Large intestine (tissue), 12 donors: ENCODE results near the gene PLCXD3. TPM values are rescaled to one million over a fixed set of nuclear protein-coding genes. Genes with fewer than 3 reads are reported as not detected.

Experiments used
- DNase-seq, 2 donors: peaks; one replicate each; pipeline versions ENCODE4 v3.0.0 to v3.0.0-alpha.2; 2013
- H3K27ac ChIP-seq: one replicate; pipeline ENCODE4 v1.5.1; 2013; ENCODE audit warnings: low read length
- H3K27me3 ChIP-seq: 2 replicates; pipeline ENCODE4 v1.6.1; 2013; ENCODE audit warnings: low read length; ENCODE audit not compliant: control insufficient read depth, insufficient read depth
- H3K36me3 ChIP-seq: 2 replicates; pipeline ENCODE4 v1.6.1; 2013; ENCODE audit warnings: low read length; ENCODE audit not compliant: control insufficient read depth, insufficient read depth
- H3K4me1 ChIP-seq: one replicate; pipeline ENCODE4 v1.6.1; 2013; ENCODE audit warnings: low read length; ENCODE audit not compliant: control insufficient read depth, insufficient read depth
- H3K4me3 ChIP-seq: one replicate; pipeline ENCODE4 v1.5.1; 2013; ENCODE audit warnings: low read length
- H3K9me3 ChIP-seq: one replicate; pipeline ENCODE4 v1.6.1; 2013; ENCODE audit warnings: mild to moderate bottlenecking, low read depth, low read length, moderate library complexity; ENCODE audit not compliant: control insufficient read depth
- WGBS: methylation state at CpG from one replicate; pipeline ENCODE4 v1.1.5; 2013; ENCODE audit warnings: low lambda C conversion rate; ENCODE audit not compliant: insufficient coverage; 5-methylcytosine and 5-hydroxymethylcytosine counted together
- long read RNA-seq, 11 donors: transcript quantifications; one replicate each; lab custom pipeline, GENCODE V29; 2026
- polyA plus RNA-seq: library from polyadenylated mRNA; unstranded; fragments of 120-200 nt; gene quantifications from one replicate; pipeline ENCODE4 v1.2.1, GENCODE V29; 2013

PLCXD3 gene, protein sequence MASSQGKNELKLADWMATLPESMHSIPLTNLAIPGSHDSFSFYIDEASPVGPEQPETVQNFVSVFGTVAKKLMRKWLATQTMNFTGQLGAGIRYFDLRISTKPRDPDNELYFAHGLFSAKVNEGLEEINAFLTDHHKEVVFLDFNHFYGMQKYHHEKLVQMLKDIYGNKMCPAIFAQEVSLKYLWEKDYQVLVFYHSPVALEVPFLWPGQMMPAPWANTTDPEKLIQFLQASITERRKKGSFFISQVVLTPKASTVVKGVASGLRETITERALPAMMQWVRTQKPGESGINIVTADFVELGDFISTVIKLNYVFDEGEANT
- polyA plus RNA-seq: 4.9 TPM
- long read RNA-seq, donor 1, full-length matches to known transcripts: 1 of 1 reads
- long read RNA-seq, donor 1, partial matches to known transcripts: 0 of 1 reads
- long read RNA-seq, donor 1, other reads (novel, unspliced or antisense): 0 of 1 reads
- long read RNA-seq, donor 2, full-length matches to known transcripts: 2 of 2 reads
- long read RNA-seq, donor 2, partial matches to known transcripts: 0 of 2 reads
- long read RNA-seq, donor 2, other reads (novel, unspliced or antisense): 0 of 2 reads
- long read RNA-seq, donor 3: 0 reads
- long read RNA-seq, donor 4: 0 reads
- long read RNA-seq, donor 5: 0 reads
- long read RNA-seq, donor 6: 0 reads
- long read RNA-seq, donor 7: 0 reads
- long read RNA-seq, donor 8, full-length matches to known transcripts: 4 of 4 reads
- long read RNA-seq, donor 8, partial matches to known transcripts: 0 of 4 reads
- long read RNA-seq, donor 8, other reads (novel, unspliced or antisense): 0 of 4 reads
- long read RNA-seq, donor 9, full-length matches to known transcripts: 1 of 1 reads
- long read RNA-seq, donor 9, partial matches to known transcripts: 0 of 1 reads
- long read RNA-seq, donor 9, other reads (novel, unspliced or antisense): 0 of 1 reads
- long read RNA-seq, donor 10, full-length matches to known transcripts: 2 of 2 reads
- long read RNA-seq, donor 10, partial matches to known transcripts: 0 of 2 reads
- long read RNA-seq, donor 10, other reads (novel, unspliced or antisense): 0 of 2 reads
- long read RNA-seq, donor 11: 0 reads

DNA sequence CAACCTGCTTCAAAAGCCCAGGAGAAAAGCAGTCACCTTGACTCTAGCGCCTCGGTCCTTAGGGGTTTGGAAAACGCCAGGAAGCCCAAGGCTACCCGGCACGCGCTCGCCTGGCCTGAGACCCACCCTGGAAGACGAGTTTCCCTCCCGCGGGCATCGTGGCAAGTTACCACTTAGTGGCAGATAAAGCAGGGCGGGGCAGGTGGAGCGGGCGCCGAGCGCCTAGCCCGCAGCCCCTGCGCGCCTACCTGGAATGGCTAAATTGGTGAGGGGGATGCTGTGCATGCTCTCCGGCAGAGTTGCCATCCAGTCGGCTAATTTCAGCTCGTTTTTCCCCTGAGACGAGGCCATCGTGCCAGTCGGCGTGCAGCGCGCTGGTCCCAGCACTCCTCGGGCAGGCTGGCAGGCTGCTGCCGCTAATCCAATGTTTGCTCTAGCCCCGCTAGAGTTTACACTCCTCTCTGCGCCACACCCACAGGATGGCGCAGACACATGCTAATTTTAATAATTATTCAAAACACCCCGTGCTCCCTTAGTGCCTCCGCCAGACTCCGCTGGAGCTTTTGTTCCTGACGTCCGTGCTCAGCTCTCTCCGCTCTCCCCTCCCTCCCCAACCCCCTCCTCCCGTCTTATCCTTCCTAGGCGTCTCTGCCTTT, at the start of gene PLCXD3:
TSS of gene PLCXD3 (minus strand) at position 426 of the 656 bp plus-strand sequence. CDS start at position 351, 75 bp downstream.
- Histone ChIP-seq H3K9me3 (peaks cover 4% of the 10 kb centered on the region), H3K27ac (no peak within 1 kb of the TSS), H3K4me3 (peak within 1 kb of the TSS; percentile 53), H3K36me3 (no peaks in the 10 kb centered on the region), H3K4me1 (no peaks in the 10 kb centered on the region), H3K27me3 (peaks cover 18% of the 10 kb centered on the region)
- 0% methylated on average over 1 of the region's 41 CpGs for WGBS
- DNase-seq: peak; percentile 49 to 64

DNA sequence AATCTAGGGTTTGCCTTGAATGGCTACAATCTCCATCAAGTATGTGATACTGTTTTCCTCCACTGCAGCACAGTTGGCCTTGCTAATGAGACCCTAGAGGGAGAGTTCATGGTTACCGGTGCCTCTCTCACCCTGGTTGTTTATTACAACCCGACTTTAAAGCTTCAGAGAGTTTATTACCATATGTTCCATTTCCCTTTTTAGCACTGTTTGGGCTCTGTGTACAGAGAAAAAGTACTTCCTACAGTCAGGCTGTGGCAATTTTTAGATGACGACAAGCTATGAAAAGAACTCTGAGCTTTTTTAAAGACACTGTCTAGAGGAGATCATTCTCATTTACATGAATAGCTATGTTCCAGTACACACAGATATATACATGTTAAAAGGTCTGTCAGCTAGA, 48.8 kb upstream of the PLCXD3 start:
- no peak overlapping the region for H3K27ac ChIP-seq
- H3K4me3 ChIP-seq: no peak overlapping the region
- H3K36me3 ChIP-seq: no peaks in the 10 kb centered on the region
- no peak for DNase-seq
- WGBS: no CpG with 5 or more reads among the region's 3 CpGs
- no peaks in the 10 kb centered on the region for H3K27me3 ChIP-seq
- H3K9me3 ChIP-seq: no peaks in the 10 kb centered on the region
- no peaks in the 10 kb centered on the region for H3K4me1 ChIP-seq

DNA sequence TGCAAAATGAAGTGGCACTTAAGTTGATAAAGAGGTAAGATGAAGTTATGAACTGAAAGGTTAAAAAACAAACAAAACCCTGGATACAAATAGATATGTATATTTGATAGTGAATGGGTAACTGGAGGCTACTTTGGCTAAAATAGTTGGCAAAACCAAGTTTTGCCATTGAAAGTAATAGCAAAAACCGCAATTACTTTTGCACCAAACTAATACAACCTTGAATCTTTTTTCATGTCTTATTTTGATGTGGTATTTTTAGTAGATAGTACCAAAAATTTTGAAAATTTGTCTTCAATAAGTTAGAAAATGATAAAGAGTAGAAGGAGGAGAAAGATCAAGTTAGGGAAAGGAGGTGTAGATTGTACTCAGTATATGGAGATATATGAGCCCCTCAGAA, 47.9 kb upstream of the PLCXD3 start:
- Histone ChIP-seq H3K4me3 (no peak overlapping the region), H3K36me3 (no peaks in the 10 kb centered on the region), H3K9me3 (no peaks in the 10 kb centered on the region), H3K27me3 (no peaks in the 10 kb centered on the region), H3K27ac (no peak overlapping the region), H3K4me1 (no peaks in the 10 kb centered on the region)
- WGBS: no CpG with 5 or more reads among the region's 1 CpG
- DNase-seq: no peak

DNA sequence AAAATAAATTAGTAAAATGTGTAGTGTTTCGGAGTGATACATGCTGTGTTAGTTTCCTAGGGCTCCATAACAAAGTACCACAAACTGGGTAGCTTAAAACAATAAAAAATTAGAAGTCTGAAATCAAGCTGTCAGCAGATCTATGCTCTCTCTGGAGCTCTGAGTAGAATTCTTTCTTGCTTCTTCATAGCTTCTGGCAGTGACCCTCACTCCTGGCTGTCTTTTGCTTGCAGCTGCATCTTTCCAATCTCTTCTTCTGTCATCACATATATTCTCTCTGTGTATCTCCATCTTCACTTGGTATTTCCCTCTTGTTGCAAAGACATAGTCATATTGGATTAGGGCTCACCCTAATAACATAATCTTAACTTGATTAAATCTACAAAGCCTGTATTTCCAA, 37.6 kb upstream of the PLCXD3 start:
- WGBS: no CpG with 5 or more reads among the region's 1 CpG
- no peaks in the 10 kb centered on the region for H3K36me3 ChIP-seq
- no peaks in the 10 kb centered on the region for H3K4me1 ChIP-seq
- no peak overlapping the region for H3K27ac ChIP-seq
- DNase-seq: no peak
- peaks cover 6% of the 10 kb centered on the region for H3K9me3 ChIP-seq
- H3K4me3 ChIP-seq: no peak overlapping the region
- no peaks in the 10 kb centered on the region for H3K27me3 ChIP-seq

DNA sequence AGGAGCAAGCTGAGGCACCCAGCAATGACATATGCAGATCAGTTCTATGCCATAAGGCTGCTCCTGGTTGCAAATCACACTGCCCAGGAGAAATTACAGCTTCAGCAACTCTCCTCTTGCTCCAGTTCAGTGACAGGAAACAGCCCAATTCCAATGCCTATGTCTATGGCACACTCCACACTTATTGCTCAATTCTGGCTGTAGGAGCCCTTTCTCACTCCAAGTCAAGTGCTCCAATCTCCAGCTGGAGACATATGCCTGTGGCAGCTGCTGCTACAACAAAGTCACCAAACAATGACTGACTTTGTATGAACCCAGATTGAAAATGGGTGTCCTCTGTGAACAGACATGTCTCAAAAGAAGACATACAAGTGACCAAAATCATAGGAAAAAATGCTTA, 31.8 kb upstream of the PLCXD3 start:
- H3K27ac ChIP-seq: no peak overlapping the region
- no peak overlapping the region for H3K4me3 ChIP-seq
- no peaks in the 10 kb centered on the region for H3K9me3 ChIP-seq
- H3K4me1 ChIP-seq: no peaks in the 10 kb centered on the region
- H3K36me3 ChIP-seq: no peaks in the 10 kb centered on the region
- DNase-seq: no peak
- no peaks in the 10 kb centered on the region for H3K27me3 ChIP-seq

DNA sequence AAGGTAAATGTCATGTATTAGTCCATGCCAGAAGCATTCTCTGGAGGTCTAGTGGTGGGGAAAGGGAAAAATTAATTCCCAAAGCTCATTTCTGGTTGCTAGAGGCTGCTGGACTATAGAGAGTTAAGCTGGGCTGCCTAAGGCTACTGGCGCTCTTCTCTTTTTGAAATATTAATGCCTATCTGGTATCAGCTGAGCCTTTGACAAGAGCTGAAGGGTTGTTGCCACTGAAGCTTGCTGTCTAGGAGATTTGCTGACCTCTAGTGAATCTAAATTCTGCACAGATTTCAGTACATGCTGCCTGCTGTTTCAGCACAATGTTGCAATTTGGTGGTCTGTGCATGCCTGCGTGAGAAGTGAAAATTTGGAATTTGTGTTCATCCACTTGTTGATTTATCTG, 29.1 kb upstream of the PLCXD3 start:
- Histone ChIP-seq H3K4me3 (no peak overlapping the region), H3K27ac (no peak overlapping the region), H3K36me3 (no peaks in the 10 kb centered on the region), H3K27me3 (no peaks in the 10 kb centered on the region), H3K9me3 (no peaks in the 10 kb centered on the region), H3K4me1 (no peaks in the 10 kb centered on the region)
- DNase-seq: no peak
- WGBS: no CpG with 5 or more reads among the region's 2 CpGs

DNA sequence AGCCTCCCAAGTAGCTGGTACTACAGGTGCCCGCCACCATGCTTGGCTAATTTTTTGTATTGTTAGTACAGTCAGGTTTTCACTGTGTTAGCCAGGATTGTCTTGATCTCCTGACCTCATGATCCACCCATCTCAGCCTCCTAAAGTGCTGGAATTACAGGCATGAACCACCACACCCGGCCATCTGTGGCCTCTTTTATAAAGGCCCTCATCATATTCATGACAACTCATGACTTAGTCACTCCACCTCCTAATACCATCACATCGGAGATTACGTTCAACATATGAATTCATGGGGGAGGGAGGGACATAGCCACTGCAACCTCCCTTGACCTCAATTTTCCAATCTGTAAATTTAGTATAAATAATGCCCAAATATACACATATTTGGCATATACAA, 27.2 kb upstream of the PLCXD3 start:
- WGBS: no CpG with 5 or more reads among the region's 4 CpGs
- Histone ChIP-seq H3K4me3 (no peak overlapping the region), H3K36me3 (no peaks in the 10 kb centered on the region), H3K4me1 (no peaks in the 10 kb centered on the region), H3K27ac (no peak overlapping the region), H3K27me3 (no peaks in the 10 kb centered on the region), H3K9me3 (no peaks in the 10 kb centered on the region)
- no peak for DNase-seq

DNA sequence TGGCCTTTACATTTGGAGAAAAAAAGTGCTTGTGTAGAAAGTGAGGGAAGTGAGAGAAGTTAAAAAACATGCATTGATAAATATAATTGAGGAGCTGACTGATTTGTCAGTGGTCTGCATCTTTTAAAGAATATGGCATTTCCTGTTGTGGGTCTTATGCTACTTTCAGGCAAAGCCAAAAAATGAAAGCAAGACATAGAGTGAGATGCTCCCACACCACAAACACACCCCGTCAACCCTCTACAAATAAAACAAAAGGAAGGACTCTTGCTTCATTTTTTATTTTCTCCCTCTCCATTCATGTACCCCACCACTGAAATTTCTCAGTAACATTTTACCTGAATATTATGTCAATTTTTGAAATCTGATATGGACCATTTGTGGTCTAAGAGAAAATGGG, 22.1 kb upstream of the PLCXD3 start:
- no peak for DNase-seq
- Histone ChIP-seq H3K36me3 (no peaks in the 10 kb centered on the region), H3K9me3 (peaks cover 3% of the 10 kb centered on the region), H3K27me3 (no peaks in the 10 kb centered on the region), H3K27ac (no peak overlapping the region), H3K4me1 (no peaks in the 10 kb centered on the region), H3K4me3 (no peak overlapping the region)
- WGBS: 86% methylated on average over 1 of the region's 1 CpG

DNA sequence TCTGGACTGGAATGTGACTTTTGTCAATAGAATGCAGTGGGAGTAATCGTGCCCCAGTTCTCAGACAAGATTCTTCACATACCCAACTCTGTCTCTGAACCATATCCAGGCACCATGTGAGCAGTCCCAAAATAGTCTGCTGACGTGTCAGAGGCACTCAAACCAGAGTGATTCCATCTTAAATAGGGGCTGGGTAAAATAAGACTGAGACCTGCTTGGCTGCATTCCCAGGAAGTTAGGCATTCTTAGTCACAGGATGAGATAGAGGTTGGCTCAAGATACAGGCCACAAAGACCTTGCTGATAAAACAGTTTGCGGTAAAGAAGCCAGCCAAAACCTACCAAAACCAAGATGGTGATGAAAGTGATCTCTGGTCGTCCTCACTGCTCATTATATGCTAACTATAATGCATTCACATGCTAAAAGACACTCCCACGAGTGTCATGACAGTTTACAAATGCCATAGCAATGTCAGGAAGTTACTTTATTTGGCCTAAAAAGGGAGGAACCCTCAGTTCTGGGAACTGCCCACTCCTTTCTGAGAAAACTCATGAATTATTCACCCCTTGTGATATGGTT, 16.9 kb upstream of the PLCXD3 start:
- Histone ChIP-seq H3K27me3 (no peaks in the 10 kb centered on the region), H3K4me3 (no peak overlapping the region), H3K27ac (no peak overlapping the region), H3K36me3 (no peaks in the 10 kb centered on the region), H3K9me3 (peaks cover 3% of the 10 kb centered on the region), H3K4me1 (no peaks in the 10 kb centered on the region)
- no peak for DNase-seq
- 60% methylated on average over 1 of the region's 5 CpGs for WGBS

DNA sequence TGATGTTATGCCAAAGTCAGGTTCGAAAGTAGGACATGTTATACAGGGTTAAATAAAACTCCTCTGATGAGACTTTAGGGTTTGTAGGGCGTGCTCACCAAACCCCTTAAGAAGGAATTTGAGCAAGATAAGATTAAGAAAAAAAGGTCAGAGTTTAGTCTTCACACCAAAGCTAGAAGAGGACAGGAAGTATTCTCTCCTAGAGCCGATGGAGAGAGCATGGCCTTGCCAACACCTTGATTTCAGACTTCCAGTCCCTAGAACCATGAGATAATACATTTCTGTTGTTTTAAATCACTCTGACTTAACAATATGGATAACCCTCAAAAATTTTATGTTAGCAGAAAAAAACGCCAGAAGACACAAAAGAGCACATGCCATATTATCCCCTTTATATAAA, 16.3 kb upstream of the PLCXD3 start:
- Histone ChIP-seq H3K4me3 (no peak overlapping the region), H3K27me3 (no peaks in the 10 kb centered on the region), H3K4me1 (no peaks in the 10 kb centered on the region), H3K27ac (no peak overlapping the region), H3K9me3 (peaks cover 3% of the 10 kb centered on the region), H3K36me3 (no peaks in the 10 kb centered on the region)
- 38% methylated on average over 4 of the region's 4 CpGs for WGBS
- DNase-seq: no peak
